ENCODE data around the gene DYNC2I2.

DNA sequence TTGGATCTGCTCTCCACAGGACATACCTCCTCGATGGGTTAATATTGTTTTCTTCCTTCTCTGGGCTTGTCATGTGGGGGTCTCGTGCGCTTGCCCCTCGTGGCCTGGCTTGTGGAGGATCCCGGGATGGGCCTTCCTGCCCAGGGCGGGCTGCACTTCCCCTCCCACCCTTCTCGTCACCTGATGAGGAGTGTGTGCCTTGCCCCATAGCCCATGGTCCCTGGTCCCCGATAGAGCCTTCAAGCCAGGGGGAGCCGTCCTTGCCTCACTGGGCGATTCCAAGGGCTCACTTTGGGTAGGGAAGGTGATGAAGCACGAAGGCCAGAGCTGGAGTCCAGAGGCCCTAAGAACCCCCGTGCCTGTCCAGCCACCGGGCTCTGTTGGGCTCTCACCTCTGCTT lies 28.7 kb downstream of the DYNC2I2 start:
- TF ChIP-seq, protein P1, sequence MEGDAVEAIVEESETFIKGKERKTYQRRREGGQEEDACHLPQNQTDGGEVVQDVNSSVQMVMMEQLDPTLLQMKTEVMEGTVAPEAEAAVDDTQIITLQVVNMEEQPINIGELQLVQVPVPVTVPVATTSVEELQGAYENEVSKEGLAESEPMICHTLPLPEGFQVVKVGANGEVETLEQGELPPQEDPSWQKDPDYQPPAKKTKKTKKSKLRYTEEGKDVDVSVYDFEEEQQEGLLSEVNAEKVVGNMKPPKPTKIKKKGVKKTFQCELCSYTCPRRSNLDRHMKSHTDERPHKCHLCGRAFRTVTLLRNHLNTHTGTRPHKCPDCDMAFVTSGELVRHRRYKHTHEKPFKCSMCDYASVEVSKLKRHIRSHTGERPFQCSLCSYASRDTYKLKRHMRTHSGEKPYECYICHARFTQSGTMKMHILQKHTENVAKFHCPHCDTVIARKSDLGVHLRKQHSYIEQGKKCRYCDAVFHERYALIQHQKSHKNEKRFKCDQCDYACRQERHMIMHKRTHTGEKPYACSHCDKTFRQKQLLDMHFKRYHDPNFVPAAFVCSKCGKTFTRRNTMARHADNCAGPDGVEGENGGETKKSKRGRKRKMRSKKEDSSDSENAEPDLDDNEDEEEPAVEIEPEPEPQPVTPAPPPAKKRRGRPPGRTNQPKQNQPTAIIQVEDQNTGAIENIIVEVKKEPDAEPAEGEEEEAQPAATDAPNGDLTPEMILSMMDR (IDR thresholded peaks at IDR 0.05), result no peak
- TF ChIP-seq, protein P2, sequence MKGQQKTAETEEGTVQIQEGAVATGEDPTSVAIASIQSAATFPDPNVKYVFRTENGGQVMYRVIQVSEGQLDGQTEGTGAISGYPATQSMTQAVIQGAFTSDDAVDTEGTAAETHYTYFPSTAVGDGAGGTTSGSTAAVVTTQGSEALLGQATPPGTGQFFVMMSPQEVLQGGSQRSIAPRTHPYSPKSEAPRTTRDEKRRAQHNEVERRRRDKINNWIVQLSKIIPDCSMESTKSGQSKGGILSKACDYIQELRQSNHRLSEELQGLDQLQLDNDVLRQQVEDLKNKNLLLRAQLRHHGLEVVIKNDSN (CRISPR knock-in tag; IDR thresholded peaks at IDR 0.05), result no peak
- TF ChIP-seq CREB1 (CRISPR knock-in tag; IDR thresholded peaks at IDR 0.05) (no peak), ZNF138 (CRISPR knock-in tag; conservative IDR thresholded peaks at IDR 0.05) (no peak), ZBTB21 (CRISPR knock-in tag; IDR thresholded peaks at IDR 0.05; ENCODE audit: borderline replicate concordance) (no peak), ELF4 (CRISPR knock-in tag; IDR thresholded peaks at IDR 0.05; ENCODE audit: low read depth) (no peak), PREB (CRISPR knock-in tag; IDR thresholded peaks at IDR 0.05; ENCODE audit: borderline replicate concordance) (no peak), IRF2 (CRISPR knock-in tag; IDR thresholded peaks at IDR 0.05; ENCODE audit: borderline replicate concordance, low read depth) (no peak), ZNF121 (CRISPR knock-in tag; IDR thresholded peaks at IDR 0.05) (no peak)

Measured in WTC11 (cell line).